Measurements from ENCODE around the gene PDE4D. TPM values are rescaled to one million over a fixed set of nuclear protein-coding genes. Genes with fewer than 3 reads are reported as not detected.

Gene PDE4D
- total RNA-seq, 1 experiment from 2014 or later: 2.1 TPM

- H3K36me3 Mint-ChIP-seq (ENCODE audit: insufficient read depth in 1 of 3, low read depth in 3 of 3): no peaks in the 10 kb centered on the region; a peak in 1 of 7 replicates
- no peaks in the 10 kb centered on the region for H3K23me2 ChIP-seq (ENCODE audit: insufficient read length, low read depth, low read length, poor library complexity, severe bottlenecking)
- H3K9me3 ChIP-seq (ENCODE audit: control insufficient read depth, low read depth, low read length): no peaks in the 10 kb centered on the region
- H2BK12ac ChIP-seq (ENCODE audit: insufficient read length, low read depth, low read length): no peak overlapping the region
- H2BK20ac ChIP-seq (ENCODE audit: low read depth, low read length, poor library complexity, severe bottlenecking): no peak overlapping the region
- H4K8ac ChIP-seq (replicated peaks; ENCODE audit: insufficient read length, low read depth, low read length): no peak overlapping the region
- no peak overlapping the region for H2BK120ac ChIP-seq (ENCODE audit: low read depth, low read length, poor library complexity, severe bottlenecking)
- DNase-seq: no peak
- no peaks in the 10 kb centered on the region for H3K79me2 ChIP-seq (ENCODE audit: insufficient read depth, low read length)
- no peak overlapping the region for H3T11ph ChIP-seq (ENCODE audit: low read length)
- H3K79me1 ChIP-seq (ENCODE audit: insufficient read depth, low read depth, low read length, poor library complexity, severe bottlenecking): no peaks in the 10 kb centered on the region
- no peak overlapping the region for H3K23ac ChIP-seq (ENCODE audit: insufficient read length, low read depth, low read length)
- no peak overlapping the region for H3K56ac ChIP-seq (ENCODE audit: insufficient read length, low read depth, low read length)
- no peak overlapping the region for H2BK15ac ChIP-seq (ENCODE audit: low read depth, low read length)
- no peaks in the 10 kb centered on the region for H3K27me3 Mint-ChIP-seq (ENCODE audit: low read depth)
- no peaks in the 10 kb centered on the region for H4K20me1 ChIP-seq (ENCODE audit: control insufficient read depth, insufficient read depth, insufficient read length)
- TF ChIP-seq CTCF (conservative IDR thresholded peaks at IDR 0.05): no peak
- no peak overlapping the region for H2AFZ ChIP-seq (ENCODE audit: low read length)
- H3K27me3 ChIP-seq (ENCODE audit: insufficient read depth, low read length): no peaks in the 10 kb centered on the region
- H3K4me1 Mint-ChIP-seq: no peaks in the 10 kb centered on the region
- no peak overlapping the region for H2BK5ac ChIP-seq (ENCODE audit: insufficient read length, low read length)
- H2AK5ac ChIP-seq (ENCODE audit: insufficient read length, low read length): no peak overlapping the region
- H3K4me2 ChIP-seq (ENCODE audit: insufficient read depth, insufficient read length, low read length): no peak overlapping the region
- H3K27ac ChIP-seq (ENCODE audit: insufficient read length, low read depth, low read length): no peak overlapping the region
- no peaks in the 10 kb centered on the region for H3K4me1 ChIP-seq (ENCODE audit: insufficient read depth, low read length)
- H3K27ac Mint-ChIP-seq: no peak overlapping the region
- no peak overlapping the region for H3K9ac ChIP-seq (ENCODE audit: extremely low read depth, insufficient read length, low read length)
- H4K5ac ChIP-seq (ENCODE audit: insufficient read length, low read depth, low read length): no peak overlapping the region
- no peak overlapping the region for H3K14ac ChIP-seq (ENCODE audit: insufficient read depth, low read length)
- H3K18ac ChIP-seq (ENCODE audit: insufficient read length, low read depth, low read length): no peak overlapping the region
- H3K9me3 Mint-ChIP-seq: peaks cover 5 to 6% of the 10 kb centered on the region in 2 experiments; a peak in 2 of 5 replicates
- no peak overlapping the region for H4K91ac ChIP-seq (ENCODE audit: insufficient read length, low read depth, low read length)
- H3K4me3 Mint-ChIP-seq: no peak overlapping the region
- H3K4ac ChIP-seq (ENCODE audit: low read depth, low read length): no peak overlapping the region
These were observed 750.6 kb downstream of the PDE4D start for GRCh38 chr5:59142927-59143326.
